HepG2 (cell line): ENCODE measurements around the gene DIP2C. TPM values are rescaled to one million over a fixed set of nuclear protein-coding genes. Genes with fewer than 3 reads are reported as not detected.
A peak's percentile ranks its signal among the peaks of the same experiment; 100 is the strongest.

Experiments
- ATAC-seq: fragments of 200-7000 bp; cut with Tn5 transposase; 3 replicates; pipeline ENCODE4 v1.9.1; 2020; ENCODE audit warnings: mild to moderate bottlenecking, moderate library complexity
- BruUV-seq: library from RNA; stranded (reverse); fragments of 400-500 nt; replicated peaks from 2 replicates; lab custom pipeline; 2021; lab: Mats Ljungman, UMichigan
- CTCF ChIA-PET: fragments of 300-600 bp; formaldehyde crosslinking; extraction: SDS; loops from one replicate; lab custom pipeline; 2021; ENCODE audit warnings: low total read pairs, inconsistent platforms, low intra/inter-chr PET ratio; lab: Yijun Ruan, JAX
- POLR2A ChIA-PET: fragments of 350-600 bp; sonication (Branson Sonifier 250); formaldehyde crosslinking; loops from one replicate; lab custom pipeline; 2020; ENCODE audit warnings: antibody characterized with exemption, inconsistent platforms; lab: Yijun Ruan, JAX
- DNase-seq: peaks from one replicate; pipeline ENCODE4 v3.0.0-alpha.2; 2015; ENCODE audit warnings: low spot score
- FAIRE-seq: peaks from 3 replicates; lab custom pipeline; 2011; peaks lifted over from hg19 to GRCh38; lab: Jason Lieb, UNC
- H2AFZ ChIP-seq: one replicate; pipeline ENCODE4 v1.6.1; 2011; ENCODE audit warnings: low read length, inconsistent platforms
- H3K27ac ChIP-seq: fragments of 300-600 bp; 3 replicates; pipeline ENCODE4 v1.8.0; 2011; ENCODE audit warnings: mixed run types, mild to moderate bottlenecking, mixed read lengths, low read length, inconsistent platforms; ENCODE audit not compliant: insufficient read depth; ENCODE audit errors: extremely low read length
- H3K27me3 ChIP-seq, 2 experiments: fragments of 200-600 bp in 1 of 2; 2 replicates in 1 of 2; 3 replicates in 1 of 2; pipeline versions ENCODE4 v1.6.0 to v1.8.0; 2011; ENCODE audit warnings: low read length in 2 of 2, mild to moderate bottlenecking in 2 of 2, moderate library complexity in 2 of 2, inconsistent platforms in 1 of 2; ENCODE audit not compliant: insufficient read depth in 2 of 2, control insufficient read depth in 1 of 2
- H3K36me3 ChIP-seq, 2 experiments: fragments of 200-600 bp in 1 of 2; replicated peaks in 1 of 2; 2 replicates in 1 of 2; 3 replicates in 1 of 2; pipeline versions ENCODE4 v1.5.1 to v1.8.0; 2011; ENCODE audit warnings: low read length in 2 of 2, inconsistent platforms in 1 of 2; ENCODE audit not compliant: insufficient read depth in 2 of 2, control insufficient read depth in 1 of 2
- H3K4me1 ChIP-seq: 2 replicates; pipeline ENCODE4 v1.5.1; 2012; ENCODE audit warnings: low read length, inconsistent platforms; ENCODE audit not compliant: insufficient read depth
- H3K4me2 ChIP-seq: 2 replicates; pipeline ENCODE4 v1.6.0; 2011; ENCODE audit warnings: low read depth, low read length, inconsistent platforms
- H3K4me3 ChIP-seq, 3 experiments: fragments of 200-600 bp in 1 of 3; sonication (generic), shearing (Covaris generic) in 1 of 3; replicated peaks in 1 of 3; 2 replicates each; pipeline ENCODE4 v1.5.1; 2011 to 2016; ENCODE audit warnings: low read length in 3 of 3, inconsistent platforms in 2 of 3, low read depth in 2 of 3, mild to moderate bottlenecking in 2 of 3, control low read depth in 1 of 3, mixed read lengths in 1 of 3; ENCODE audit not compliant: insufficient read depth in 1 of 3
- H3K79me2 ChIP-seq: one replicate; pipeline ENCODE4 v1.6.1; 2011; ENCODE audit warnings: low read length, inconsistent platforms; ENCODE audit not compliant: insufficient read depth
- H3K9ac ChIP-seq: 2 replicates; pipeline ENCODE4 v1.6.0; 2011; ENCODE audit warnings: mild to moderate bottlenecking, low read depth, low read length, inconsistent platforms; ENCODE audit not compliant: insufficient read depth
- H3K9me3 ChIP-seq: 2 replicates; pipeline ENCODE4 v1.5.1; 2012; ENCODE audit warnings: mild to moderate bottlenecking, low read length
- H4K20me1 ChIP-seq: 2 replicates; pipeline ENCODE4 v1.6.0; 2011; ENCODE audit warnings: inconsistent platforms, mild to moderate bottlenecking, low read length, moderate library complexity; ENCODE audit not compliant: insufficient read depth
- CAMTA2 ChIP-seq: sonication (generic); formaldehyde crosslinking; IDR thresholded peaks from 2 replicates; pipeline ENCODE4 v1.4.0; 2020; ENCODE audit warnings: mild to moderate bottlenecking, missing genetic modification reagents, borderline replicate concordance
- ETV5 ChIP-seq: IDR thresholded peaks from 2 replicates; pipeline ENCODE4 v1.6.1; 2018; ENCODE audit warnings: missing biosample characterization, missing genetic modification reagents, inconsistent platforms, borderline replicate concordance
- FOXK2 ChIP-seq: fragments of 450-650 bp; IDR thresholded peaks from 2 replicates; pipeline ENCODE4 v1.6.1; 2016
- MAFG ChIP-seq: sonication (generic); formaldehyde crosslinking; IDR thresholded peaks from 2 replicates; pipeline ENCODE4 v1.5.1; 2020; ENCODE audit warnings: mild to moderate bottlenecking, missing genetic modification reagents
- MED13 ChIP-seq: sonication (generic); formaldehyde crosslinking; IDR thresholded peaks from 2 replicates; pipeline ENCODE4 v1.5.0; 2020; ENCODE audit warnings: missing genetic modification reagents
- PCBP1 ChIP-seq: fragments of 200-400 bp; formaldehyde crosslinking; IDR thresholded peaks from 2 replicates; pipeline ENCODE4 v1.6.1; 2017; ENCODE audit warnings: mild to moderate bottlenecking, low read depth, low read length, borderline replicate concordance
- PLRG1 ChIP-seq: fragments of 450-650 bp; conservative IDR thresholded peaks from 2 replicates; pipeline ENCODE4 v1.6.1; 2016
- RARA ChIP-seq: IDR thresholded peaks from 2 replicates; pipeline ENCODE4 v1.6.1; 2016; ENCODE audit warnings: missing genetic modification reagents, missing compliant biosample characterization
- SOX5 ChIP-seq: IDR thresholded peaks from 2 replicates; pipeline ENCODE4 v1.6.1; 2016; ENCODE audit warnings: borderline replicate concordance
- TEAD3 ChIP-seq: optimal IDR thresholded peaks from 2 replicates; pipeline ENCODE3; 2016; ENCODE audit warnings: borderline replicate concordance
- TP53 ChIP-seq: sonication (generic); formaldehyde crosslinking; conservative IDR thresholded peaks from 2 replicates; pipeline ENCODE4 v1.4.0; 2020; ENCODE audit warnings: missing genetic modification reagents
- ZBTB21 ChIP-seq: sonication (generic); formaldehyde crosslinking; IDR thresholded peaks from 2 replicates; pipeline ENCODE4 v1.4.0; 2020; ENCODE audit warnings: missing genetic modification reagents
- ZBTB37 ChIP-seq: sonication (generic); formaldehyde crosslinking; IDR thresholded peaks from 2 replicates; pipeline ENCODE4 v1.4.0; 2020; ENCODE audit warnings: mild to moderate bottlenecking, missing genetic modification reagents
- ZNF850 ChIP-seq: sonication (generic); formaldehyde crosslinking; conservative IDR thresholded peaks from 2 replicates; pipeline ENCODE4 v1.9.0; 2021; ENCODE audit warnings: mild to moderate bottlenecking, missing genetic modification reagents
- WGBS: methylation state at CpG from one replicate; pipeline ENCODE4 v1.1.6; 2017; ENCODE audit warnings: low lambda C conversion rate; 5-methylcytosine and 5-hydroxymethylcytosine counted together
- in situ Hi-C: cut with HindIII; loops from 2 replicates; pipeline ENCODE4 v1.10.0; 2017; ENCODE audit warnings: low pct_unique_long_range_greater_than_20kb; ENCODE audit not compliant: extremely low pct_ligation_motif_present
- intact Hi-C: fragments of 100-400 bp; cut with micrococcal nuclease; formaldehyde crosslinking; loops from one replicate; pipeline ENCODE4 v1.10.0; 2022; ENCODE audit not compliant: unreplicated experiment
- polyA plus RNA-seq, 8 experiments: library from polyadenylated mRNA; depleted of rRNA in 3 of 8; stranded (reverse) in 7 of 8; unstranded in 1 of 8; fragments of >200 nt; fragmentation: Illumina TruSeq in 4 of 8; extraction: Trizol in 4 of 8; gene quantifications; 2 replicates each; pipeline versions ENCODE4 v1.2.1 to v1.2.3, GENCODE V29; 2011 to 2016; ENCODE audit warnings: low read depth in 4 of 8, missing spikeins in 1 of 8, mixed read lengths in 1 of 8; ENCODE audit not compliant: insufficient read depth in 1 of 8
- total RNA-seq, 5 experiments: library from RNA; depleted of rRNA; stranded (reverse); fragments of >200 nt; fragmentation: Illumina TruSeq; extraction: Trizol; gene quantifications; 2 replicates each; pipeline ENCODE4 v1.2.3, GENCODE V29; 2016; ENCODE audit warnings: low read depth in 1 of 5
- TF ChIP-seq, protein P1 (sequence below), 2 experiments: sonication (generic) in 1 of 2; formaldehyde crosslinking in 1 of 2; IDR thresholded peaks; 2 replicates each; pipeline versions ENCODE4 v1.5.1 to v1.6.1; 2011 to 2020; ENCODE audit warnings: borderline replicate concordance in 1 of 2, low read depth in 1 of 2, low read length in 1 of 2, mild to moderate bottlenecking in 1 of 2, missing genetic modification reagents in 1 of 2, moderate library complexity in 1 of 2
- TF ChIP-seq, protein P2 (sequence below): sonication (generic); formaldehyde crosslinking; IDR thresholded peaks from 2 replicates; pipeline ENCODE4 v1.4.0; 2020; ENCODE audit warnings: missing genetic modification reagents

DIP2C gene
- total and polyA plus RNA-seq, 2 of the 13 experiments (the other 11 are each of a cell fraction or from before 2014, with no cell fraction given) = 2.2 to 2.7 TPM

GRCh38 chr10:288316-289200 lies 400.9 kb downstream of the DIP2C start (continued):
- TF ChIP-seq ZBTB37 (CRISPR knock-in tag) (no peak), FOXK2 (no peak), ZBTB21 (CRISPR knock-in tag) (no peak), CAMTA2 (CRISPR knock-in tag) (no peak), PLRG1 (no peak), ZNF850 (CRISPR knock-in tag) (no peak), MED13 (CRISPR knock-in tag) (no peak), RARA (CRISPR knock-in tag) (no peak)

- DNase-seq (peak; percentile 53), FAIRE-seq (peak; percentile 56), ATAC-seq (peak; percentile 85)
- no peak overlapping the region for H3K4me2 ChIP-seq
- no peak overlapping the region for H3K4me3 ChIP-seq
- no peaks in the 10 kb centered on the region for H3K4me1 ChIP-seq
- 75% methylated on average over 4 of the region's 4 CpGs for WGBS
- H3K27ac ChIP-seq = no peak overlapping the region
- H3K9ac ChIP-seq = no peak overlapping the region
- no peaks in the 10 kb centered on the region for H3K27me3 ChIP-seq
- ChIA-PET POLR2A (no interaction called here), CTCF (no interaction called here)
- in situ Hi-C loops (no loop called here), intact Hi-C loops (no loop called here)
- H3K36me3 ChIP-seq = 0 out of 5 replicates have a peak, but pooled peaks cover 0 to 12% of the 10 kb centered on the region in 2 experiments
- no peaks in the 10 kb centered on the region for H3K9me3 ChIP-seq
- BruUV-seq = no TSS peak
- no peaks in the 10 kb centered on the region for H3K79me2 ChIP-seq
- no peaks in the 10 kb centered on the region for H4K20me1 ChIP-seq
- H2AFZ ChIP-seq = no peak overlapping the region
- TF ChIP-seq, protein P1, sequence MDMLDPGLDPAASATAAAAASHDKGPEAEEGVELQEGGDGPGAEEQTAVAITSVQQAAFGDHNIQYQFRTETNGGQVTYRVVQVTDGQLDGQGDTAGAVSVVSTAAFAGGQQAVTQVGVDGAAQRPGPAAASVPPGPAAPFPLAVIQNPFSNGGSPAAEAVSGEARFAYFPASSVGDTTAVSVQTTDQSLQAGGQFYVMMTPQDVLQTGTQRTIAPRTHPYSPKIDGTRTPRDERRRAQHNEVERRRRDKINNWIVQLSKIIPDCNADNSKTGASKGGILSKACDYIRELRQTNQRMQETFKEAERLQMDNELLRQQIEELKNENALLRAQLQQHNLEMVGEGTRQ (IDR thresholded peaks at IDR 0.05; ENCODE audit: low read depth, low read length) = 0 out of 2 replicates have a peak, but pooled peaks have one; percentile 19
- TF ChIP-seq, protein P1 (CRISPR knock-in tag; IDR thresholded peaks at IDR 0.05; ENCODE audit: borderline replicate concordance) = no peak; the same call in 1 of the 2 replicates
- TF ChIP-seq ETV5 (CRISPR knock-in tag) = peak; percentile 19; the same call in 1 of the 2 replicates
- TF ChIP-seq SOX5 (CRISPR knock-in tag) = no peak
- TF ChIP-seq, protein P2, sequence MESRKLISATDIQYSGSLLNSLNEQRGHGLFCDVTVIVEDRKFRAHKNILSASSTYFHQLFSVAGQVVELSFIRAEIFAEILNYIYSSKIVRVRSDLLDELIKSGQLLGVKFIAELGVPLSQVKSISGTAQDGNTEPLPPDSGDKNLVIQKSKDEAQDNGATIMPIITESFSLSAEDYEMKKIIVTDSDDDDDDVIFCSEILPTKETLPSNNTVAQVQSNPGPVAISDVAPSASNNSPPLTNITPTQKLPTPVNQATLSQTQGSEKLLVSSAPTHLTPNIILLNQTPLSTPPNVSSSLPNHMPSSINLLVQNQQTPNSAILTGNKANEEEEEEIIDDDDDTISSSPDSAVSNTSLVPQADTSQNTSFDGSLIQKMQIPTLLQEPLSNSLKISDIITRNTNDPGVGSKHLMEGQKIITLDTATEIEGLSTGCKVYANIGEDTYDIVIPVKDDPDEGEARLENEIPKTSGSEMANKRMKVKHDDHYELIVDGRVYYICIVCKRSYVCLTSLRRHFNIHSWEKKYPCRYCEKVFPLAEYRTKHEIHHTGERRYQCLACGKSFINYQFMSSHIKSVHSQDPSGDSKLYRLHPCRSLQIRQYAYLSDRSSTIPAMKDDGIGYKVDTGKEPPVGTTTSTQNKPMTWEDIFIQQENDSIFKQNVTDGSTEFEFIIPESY = peak; percentile 90
- TF ChIP-seq TP53 (CRISPR knock-in tag) = no peak
- no peak for TF ChIP-seq MAFG
- no peak for TF ChIP-seq PCBP1
- peak; percentile 99 for TF ChIP-seq TEAD3 (CRISPR knock-in tag)
Observed at GRCh38 chr10:287814-288213, 401.7 kb downstream of the DIP2C start.
